M059J (cell line): ENCODE data around the gene CHRND. TPM values are rescaled to one million over a fixed set of nuclear protein-coding genes. Genes with fewer than 3 reads are reported as not detected.

Experiments used
- DNase-seq: peaks from one replicate; pipeline ENCODE4 v3.0.0-alpha.2; 2012; ENCODE audit warnings: low read depth
- total RNA-seq: library from RNA; depleted of rRNA; stranded (reverse); fragments of >200 nt; shearing (Covaris generic); gene quantifications from 2 replicates; pipeline ENCODE4 v1.2.3, GENCODE V29; 2014; rRNA removed

The CHRND gene
- total RNA-seq, result not detected in 2 replicates

- no peak for DNase-seq
Observed at GRCh38 chr2:232525791-232526371, at the start of gene CHRND. Gene CHRND, plus strand, starts transcription at chr2:232526160. Its CDS starts 56 bp downstream, at chr2:232526216.

GRCh38 chr2:232476791-232477190, 49.2 kb upstream of the CHRND start:
- DNase-seq, result no peak

DNA sequence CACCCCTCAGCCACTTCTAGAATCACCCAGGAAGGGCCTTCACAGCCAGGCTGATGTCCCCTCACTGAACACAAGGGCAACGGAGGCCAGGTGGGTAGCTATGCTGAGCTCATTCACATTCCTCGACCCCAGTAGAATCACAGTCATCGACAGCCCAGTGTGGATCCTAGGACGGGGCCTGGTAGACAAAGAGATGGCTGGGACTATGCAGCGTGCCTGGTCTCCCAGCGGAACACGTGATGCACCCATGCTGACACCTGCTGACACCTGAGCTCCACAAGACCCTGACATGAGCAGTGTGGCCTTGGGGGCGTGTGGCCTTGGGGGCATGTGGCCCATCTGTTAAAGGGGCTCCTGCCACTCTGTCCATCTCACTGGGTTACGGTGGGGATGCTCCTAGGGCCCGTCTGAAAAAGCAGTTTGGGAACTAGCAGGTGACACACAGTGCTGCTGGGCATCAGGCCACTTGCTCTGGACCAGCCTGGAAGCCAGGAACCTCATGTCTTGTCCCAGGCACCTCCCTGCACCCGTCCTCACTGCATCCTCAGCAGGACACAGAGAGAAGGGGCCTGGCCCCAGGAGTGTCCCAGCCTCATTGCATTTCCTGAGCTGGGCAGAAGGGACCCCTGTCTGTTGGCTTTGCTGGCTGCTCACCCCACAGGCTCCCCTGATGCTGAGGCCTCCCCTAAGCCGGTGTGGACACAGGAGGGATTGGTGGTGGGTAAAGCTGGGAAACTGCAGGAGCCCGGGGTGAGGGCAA, 48.0 kb upstream of the CHRND start:
- DNase-seq, result no peak

DNA sequence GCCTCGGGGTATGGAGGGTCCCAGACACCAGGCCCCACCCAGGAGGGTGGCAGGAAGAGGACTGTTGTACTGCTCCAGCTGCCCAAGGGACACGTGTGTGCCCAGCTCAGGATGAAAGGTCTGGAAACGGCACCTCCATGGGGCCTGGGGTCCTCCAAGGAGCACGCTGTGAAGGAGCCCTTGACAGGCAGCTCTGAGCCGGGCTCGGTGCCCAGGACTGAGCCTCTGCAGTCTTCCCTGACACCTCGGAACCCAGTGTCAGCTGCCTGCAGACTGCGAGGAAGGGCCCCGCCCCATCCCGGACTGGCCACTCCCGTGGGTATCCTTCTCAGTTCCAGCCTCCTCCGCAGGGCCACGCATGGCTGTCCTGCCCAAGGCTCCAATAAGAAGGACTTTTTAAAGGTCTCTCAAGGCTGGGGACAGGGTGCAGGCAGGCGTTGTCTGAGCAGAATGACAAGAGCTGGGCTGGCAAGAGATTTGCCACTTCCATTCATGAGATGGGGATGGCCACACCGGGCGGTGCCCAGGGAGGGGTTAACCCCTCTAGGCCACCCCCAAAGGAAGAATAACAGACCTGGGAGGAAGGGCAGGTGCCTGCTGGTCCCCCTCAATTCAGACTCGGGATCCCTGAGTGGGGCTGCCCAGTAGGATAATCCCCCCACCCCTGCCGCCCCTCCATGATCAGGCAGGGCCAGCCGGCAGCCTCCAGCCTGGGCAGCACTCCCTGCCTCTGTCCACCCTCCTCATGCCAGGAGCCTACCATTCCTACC, 47.2 kb upstream of the CHRND start:
- DNase-seq, result no peak

- no peak for DNase-seq
Observed at GRCh38 chr2:232479341-232480200, 46.4 kb upstream of the CHRND start.

- no peak for DNase-seq
Observed at GRCh38 chr2:232480201-232481190, 45.5 kb upstream of the CHRND start.

DNA sequence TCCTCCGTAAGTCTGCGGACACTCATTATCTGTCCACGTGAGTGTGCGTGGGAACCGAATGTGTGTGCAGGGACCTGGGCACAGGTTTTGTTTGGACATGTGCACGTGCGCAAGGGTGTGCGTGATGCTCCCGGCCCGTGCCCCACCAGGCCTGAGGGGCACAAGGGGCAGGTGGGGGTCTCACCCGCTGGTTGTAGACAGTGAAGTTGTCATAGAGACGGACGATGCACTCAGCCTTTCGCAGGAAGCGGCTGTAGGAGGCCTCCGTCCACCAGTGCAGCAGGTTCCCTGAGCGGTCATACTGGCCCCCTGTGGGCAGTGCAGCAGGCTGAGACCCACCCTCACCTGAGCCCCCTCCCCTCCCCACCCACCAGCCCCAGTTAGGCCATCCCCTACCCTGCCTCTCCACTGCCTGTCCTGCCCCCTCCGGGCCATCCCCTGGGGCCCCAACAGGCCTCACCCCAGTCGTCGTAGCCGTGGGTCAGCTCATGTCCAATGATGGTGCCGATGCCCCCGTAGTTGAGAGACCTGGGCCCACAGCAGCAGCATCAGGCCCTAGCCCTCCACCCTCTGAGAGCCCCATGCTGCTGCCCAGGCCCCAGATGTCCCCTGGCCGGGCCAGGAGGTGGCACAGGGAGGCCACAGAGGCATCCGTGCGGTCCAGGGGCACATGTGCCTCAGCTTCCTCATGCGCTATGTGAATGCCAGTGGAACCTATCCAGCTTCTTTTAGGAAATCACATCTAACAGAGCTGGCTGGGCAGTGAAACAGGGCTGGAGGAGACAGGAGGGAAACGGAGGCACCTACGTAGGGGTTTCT, 44.4 kb upstream of the CHRND start:
- DNase-seq, result no peak

GRCh38 chr2:232482301-232483238, 43.4 kb upstream of the CHRND start:
- DNase-seq, result no peak

GRCh38 chr2:232483311-232483922, 42.5 kb upstream of the CHRND start:
- DNase-seq, result no peak

GRCh38 chr2:232483923-232484627, 41.9 kb upstream of the CHRND start:
- DNase-seq, result no peak

DNA sequence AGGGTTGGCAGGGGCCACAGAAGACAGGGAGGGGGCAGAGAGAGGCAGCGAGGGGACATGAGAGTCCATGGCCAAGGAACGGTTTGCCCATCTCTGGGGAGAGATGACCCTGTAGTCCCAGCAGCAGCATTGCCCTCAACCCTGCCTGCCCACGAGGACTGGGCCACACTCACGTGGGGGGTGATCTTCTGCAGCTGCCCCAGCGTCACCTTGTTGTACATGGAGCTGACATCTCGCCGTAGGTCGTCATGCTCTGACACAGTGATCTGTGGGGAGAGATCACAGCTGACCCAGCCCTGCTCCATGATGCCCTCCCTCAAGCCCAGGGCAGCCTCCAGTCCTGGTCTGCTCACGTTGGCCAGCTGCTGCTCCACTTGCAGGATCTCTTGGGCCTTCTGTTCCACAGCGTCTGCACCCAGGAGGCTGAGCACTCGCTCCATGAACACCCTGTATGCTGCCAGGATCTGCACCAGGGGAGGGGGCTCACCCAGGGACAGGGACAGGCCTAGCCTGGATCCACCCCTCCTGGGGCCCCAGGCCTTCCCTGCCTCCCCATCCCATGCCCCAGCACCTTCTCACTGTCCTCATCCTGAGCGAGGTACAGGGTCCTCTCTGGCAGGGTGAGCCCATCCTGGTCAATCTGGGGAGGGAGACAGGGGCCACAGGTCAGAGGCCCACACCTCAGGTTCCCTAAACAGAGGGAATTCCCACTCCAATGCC, 41.2 kb upstream of the CHRND start:
- no peak for DNase-seq

DNA sequence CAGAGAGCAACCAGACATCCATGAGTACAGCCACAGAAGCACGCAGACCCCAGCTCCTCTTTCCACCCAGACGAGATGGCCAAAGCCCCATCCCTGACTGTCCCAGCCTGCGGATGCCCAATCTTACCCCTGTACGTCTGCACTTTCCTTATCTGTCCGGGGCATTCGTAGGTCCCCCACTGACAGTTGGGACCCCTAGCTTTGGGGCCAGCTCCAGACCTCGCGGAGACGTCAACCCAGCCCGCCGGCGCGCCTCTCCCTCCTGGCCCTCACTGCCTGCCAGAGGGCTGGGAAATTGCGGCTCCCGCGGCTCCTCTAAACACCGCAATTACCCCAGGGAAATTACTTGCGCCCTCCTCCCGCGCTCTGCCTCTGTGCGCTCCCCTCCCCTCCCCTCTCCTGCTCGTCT, 40.6 kb upstream of the CHRND start:
- no peak for DNase-seq

- DNase-seq, result no peak
Observed at GRCh38 chr2:232485757-232486557, 40.0 kb upstream of the CHRND start.

DNA sequence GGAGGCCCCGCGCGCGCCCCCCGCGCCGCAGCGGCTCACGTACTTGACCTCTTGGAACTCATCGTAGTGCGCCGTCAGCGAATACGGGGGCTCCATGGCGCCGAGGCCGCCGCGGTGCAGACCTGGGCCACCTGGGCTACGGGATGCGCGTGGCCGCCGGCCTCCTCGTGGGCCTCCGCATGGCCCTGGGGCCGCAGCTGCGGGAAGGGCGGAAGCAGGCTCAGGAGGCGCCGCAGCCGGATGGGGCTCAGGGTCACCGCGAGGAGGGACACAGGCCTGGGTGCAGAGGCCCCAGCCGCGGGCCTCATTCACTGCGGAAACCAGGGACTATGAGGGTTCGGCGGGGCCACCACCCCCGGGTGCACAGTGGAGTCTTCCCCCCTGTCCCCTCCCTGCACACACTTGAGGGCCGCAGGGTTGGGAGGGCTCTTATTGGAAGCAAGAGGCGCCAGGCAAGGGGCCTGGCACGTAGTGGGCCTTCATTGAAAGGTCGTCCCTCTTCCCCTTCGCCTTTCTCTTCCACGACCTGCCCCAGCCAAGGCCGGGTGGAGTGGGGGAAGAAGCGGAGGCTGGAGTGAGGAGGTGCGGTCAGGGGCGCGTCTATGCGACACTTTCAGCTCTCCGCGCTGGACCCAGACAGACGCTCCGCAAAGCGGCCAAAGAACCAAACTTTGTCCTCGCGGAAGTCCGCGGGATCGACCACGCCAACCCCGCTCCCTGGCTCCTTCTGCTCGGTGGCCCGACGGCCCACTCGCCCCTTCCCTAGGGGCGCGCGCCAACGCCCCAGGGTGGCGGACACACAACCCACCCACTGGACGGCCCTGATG, 39.2 kb upstream of the CHRND start:
- DNase-seq, result no peak
